AG04449 (cell line): ENCODE results near the gene CDC37.

ENCODE experiments used
- CTCF ChIA-PET: fragments of 350-600 bp; formaldehyde crosslinking; extraction: SDS; loops from one replicate; lab custom pipeline; 2021; ENCODE audit warnings: antibody characterized with exemption; lab: Yijun Ruan, JAX
- POLR2A ChIA-PET: fragments of 400-600, 350-600 bp; formaldehyde crosslinking; extraction: SDS; loops from one replicate; lab custom pipeline; 2020; ENCODE audit warnings: antibody characterized with exemption, inconsistent platforms; lab: Yijun Ruan, JAX
- DNase-seq: peaks from one replicate; pipeline ENCODE4 v3.0.0-alpha.2; 2010; ENCODE audit warnings: low read depth, low spot score
- H3K4me3 ChIP-seq: 2 replicates; pipeline ENCODE4 v1.5.1; 2011; ENCODE audit warnings: low read depth, mild to moderate bottlenecking, control low read depth, low read length
- CTCF ChIP-seq: IDR thresholded peaks from one replicate; pipeline ENCODE4 v1.5.1; 2011; ENCODE audit warnings: mild to moderate bottlenecking, moderate library complexity, low read length, control low read depth, inconsistent platforms; ENCODE audit not compliant: insufficient read depth; ENCODE audit errors: missing control alignments

Gene CDC37

DNA sequence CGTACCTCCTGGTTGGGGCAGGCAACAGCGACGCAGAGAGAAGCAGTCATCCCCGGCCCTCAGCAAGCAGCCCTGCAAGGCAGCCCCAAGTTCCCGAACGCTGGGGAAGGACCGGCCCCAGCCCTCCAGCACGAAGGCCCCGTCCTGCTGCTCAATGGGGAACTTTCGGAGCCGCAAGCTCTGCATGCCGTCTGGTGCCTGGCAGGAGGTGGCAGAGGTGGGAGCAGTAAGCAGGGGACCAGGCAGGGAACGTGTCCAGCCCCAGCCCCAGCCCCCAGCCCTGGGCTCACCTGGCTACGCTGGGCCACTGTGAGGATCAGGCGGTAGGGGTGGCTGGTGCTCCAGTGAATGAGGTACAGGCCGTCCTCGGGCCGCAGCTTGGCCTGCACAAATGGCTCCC is 41.1 kb downstream of the CDC37 start:
- ChIA-PET CTCF (interaction anchor here (0.9 to 1.4 kb wide), 3 partner anchors 26 to 92 kb away, joined by 4 read pairs; partner anchors contain the start of gene ICAM1), POLR2A (no interaction called here)
- DNase-seq, result no peak
- TF ChIP-seq CTCF, result no peak
- no peak overlapping the region for H3K4me3 ChIP-seq

GRCh38 chr19:10361569-10362011 is 41.8 kb downstream of the CDC37 start:
- no peak for TF ChIP-seq CTCF
- H3K4me3 ChIP-seq, result no peak overlapping the region
- ChIA-PET POLR2A (no interaction called here), CTCF (interaction anchor here (1.4 kb wide), 1 partner anchor 27 kb away, joined by 4 read pairs; no protein-coding TSS in a partner anchor)
- DNase-seq, result no peak

GRCh38 chr19:10356431-10356830 is 46.9 kb downstream of the CDC37 start:
- ChIA-PET POLR2A (no interaction called here), CTCF (interaction anchor here (0.8 to 1.1 kb wide), 2 partner anchors 87 to 88 kb away, joined by 3 to 5 read pairs; no protein-coding TSS in a partner anchor)
- no peak overlapping the region for H3K4me3 ChIP-seq
- TF ChIP-seq CTCF, result no peak
- no peak for DNase-seq

DNA sequence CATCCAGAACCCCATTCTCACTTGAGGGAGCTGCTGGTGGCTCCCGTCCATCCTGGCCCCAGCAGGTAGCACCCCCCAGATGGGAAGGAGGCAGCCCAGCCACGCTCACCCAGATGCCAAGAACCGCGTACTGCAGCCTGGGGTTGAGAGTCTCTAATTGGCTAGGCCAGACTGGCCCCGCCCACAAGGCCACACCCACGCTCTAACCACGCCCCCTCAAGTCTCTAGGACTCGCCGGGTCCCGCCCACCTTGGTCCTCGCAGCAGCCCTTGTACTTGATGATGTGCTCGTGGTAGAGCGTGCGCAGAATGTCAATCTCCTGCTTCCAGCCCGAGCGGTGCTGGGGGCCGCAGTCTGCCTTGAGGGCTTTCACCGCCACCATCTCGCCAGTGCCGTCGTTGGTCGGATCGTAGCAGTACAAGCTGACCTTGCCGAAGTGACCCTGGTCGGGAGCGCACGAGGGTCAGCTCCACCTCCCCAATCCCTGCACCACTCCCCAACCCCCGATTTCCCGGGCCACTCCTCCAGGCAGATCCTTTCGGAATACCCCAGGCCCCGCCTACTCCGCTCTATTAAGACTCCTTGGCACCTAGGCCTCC is 49.5 kb downstream of the CDC37 start:
- CTCF ChIA-PET, result interaction anchor here (0.8 kb wide), 1 partner anchor 35 kb away, joined by 3 read pairs; no protein-coding TSS in a partner anchor
- DNase-seq, result no peak
- H3K4me3 ChIP-seq, result no peak overlapping the region
- POLR2A ChIA-PET, result interaction anchor here (1.2 kb wide), 1 partner anchor 26 kb away, joined by 4 read pairs; the partner anchor contains the start of gene TYK2
- TF ChIP-seq CTCF, result no peak

DNA sequence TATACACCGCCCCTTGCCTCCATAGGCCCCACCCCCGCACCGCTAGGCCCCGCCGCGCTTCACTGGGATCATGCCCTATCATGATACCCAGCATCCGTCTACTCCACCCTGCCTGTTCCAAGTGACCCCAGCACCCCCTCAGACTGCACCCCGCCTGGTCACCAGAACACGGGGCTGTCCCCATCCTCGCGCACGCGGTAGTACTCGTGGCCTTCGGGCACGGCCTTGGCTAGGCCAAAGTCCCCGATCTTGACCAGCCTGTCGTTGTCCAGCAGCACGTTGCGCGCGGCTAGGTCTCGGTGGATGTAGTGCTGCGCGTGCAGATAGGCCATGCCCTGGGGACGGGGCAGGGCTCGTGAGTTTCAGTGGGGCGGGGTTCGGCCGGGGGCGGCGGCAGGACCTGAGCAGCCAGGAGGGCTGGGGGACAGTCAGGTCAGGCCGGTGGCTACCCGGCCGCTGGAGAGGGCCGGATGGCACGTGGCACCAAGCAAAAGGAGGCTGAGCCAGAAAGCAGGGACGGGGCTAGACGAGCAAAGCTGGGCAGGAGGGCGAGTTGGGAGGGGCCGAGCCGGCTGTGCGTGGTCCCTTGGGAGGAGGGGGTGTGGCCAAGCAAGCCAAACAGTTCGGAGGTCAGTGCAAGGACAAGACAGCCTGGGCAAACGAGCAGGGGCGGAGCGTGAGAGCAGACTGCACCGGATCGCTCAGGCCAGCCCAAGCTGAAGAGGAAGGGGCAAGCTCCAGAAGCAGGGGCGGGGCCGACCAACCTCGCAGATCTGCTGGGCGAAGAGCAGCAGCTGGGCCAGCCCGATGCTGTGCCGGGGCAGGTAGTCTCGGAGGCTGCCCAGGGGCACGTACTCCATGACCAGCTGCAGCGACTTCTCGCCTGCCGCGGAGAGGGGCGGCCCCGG is 50.3 kb downstream of the CDC37 start:
- no peak for DNase-seq
- ChIA-PET CTCF (interaction anchor here (0.6 to 0.8 kb wide), 2 partner anchors 36 to 38 kb away, joined by 3 read pairs; no protein-coding TSS in a partner anchor), POLR2A (interaction anchor here (1.2 kb wide), 1 partner anchor 27 kb away, joined by 4 read pairs; the partner anchor contains the start of gene TYK2)
- no peak for TF ChIP-seq CTCF
- H3K4me3 ChIP-seq, result no peak overlapping the region
